GM06990 (cell line): Measurements from ENCODE around the gene TEX11.

Experiments used
- DNase-seq: peaks from one replicate; pipeline ENCODE4 v3.0.0-alpha.2; 2011; ENCODE audit not compliant: insufficient read length; ENCODE audit errors: extremely low read depth
- H3K27me3 ChIP-seq: replicated peaks from 2 replicates; pipeline ENCODE4 v1.6.0; 2011; ENCODE audit warnings: low read length; ENCODE audit not compliant: control insufficient read depth, insufficient read depth
- H3K36me3 ChIP-seq: 2 replicates; pipeline ENCODE4 v1.5.1; 2011; ENCODE audit warnings: low read length; ENCODE audit not compliant: control insufficient read depth, insufficient read depth
- H3K4me3 ChIP-seq: replicated peaks from 2 replicates; pipeline ENCODE4 v1.5.1; 2011; ENCODE audit warnings: low read depth, mild to moderate bottlenecking, control low read depth, low read length
- TF ChIP-seq, protein P1 (sequence below): IDR thresholded peaks from 2 replicates; pipeline ENCODE4 v1.5.1; 2011; ENCODE audit warnings: low read length, control low read depth, mild to moderate bottlenecking, inconsistent platforms; ENCODE audit not compliant: insufficient read depth, poor library complexity, severe bottlenecking

Gene TEX11

DNA sequence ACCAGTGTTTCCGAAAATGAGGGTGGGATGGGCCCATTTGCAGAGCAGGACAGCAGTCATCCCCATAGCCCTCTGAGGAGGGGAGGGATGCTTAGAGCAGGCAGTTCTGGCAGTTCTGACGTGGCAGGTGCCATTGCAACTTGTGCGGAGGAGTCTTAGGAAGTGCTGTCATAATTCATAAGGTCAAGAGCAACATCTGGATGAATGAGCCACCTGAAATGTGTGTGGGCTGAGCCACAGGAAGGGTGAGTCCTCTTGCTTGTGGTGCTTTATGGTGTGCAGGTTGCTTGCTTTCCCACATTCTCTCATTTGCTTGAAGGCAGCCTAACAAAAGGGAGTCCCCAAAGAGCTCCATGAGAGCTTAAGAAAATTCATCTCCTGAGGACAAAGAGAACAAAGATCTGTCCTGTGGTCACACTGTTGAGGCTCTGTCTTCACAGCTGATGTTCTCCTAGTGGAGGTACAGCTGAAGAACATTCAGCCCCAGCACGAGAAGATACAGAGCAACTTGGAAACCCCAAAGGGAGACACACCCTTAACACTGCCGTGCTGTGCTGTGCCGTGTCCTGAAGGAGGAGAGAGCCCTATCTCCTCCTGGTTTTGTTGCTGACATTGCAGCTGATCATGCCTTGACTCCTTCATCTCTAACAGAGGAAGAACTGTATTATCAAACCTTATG lies 403.6 kb downstream of the TEX11 start:
- TF ChIP-seq, protein P1, sequence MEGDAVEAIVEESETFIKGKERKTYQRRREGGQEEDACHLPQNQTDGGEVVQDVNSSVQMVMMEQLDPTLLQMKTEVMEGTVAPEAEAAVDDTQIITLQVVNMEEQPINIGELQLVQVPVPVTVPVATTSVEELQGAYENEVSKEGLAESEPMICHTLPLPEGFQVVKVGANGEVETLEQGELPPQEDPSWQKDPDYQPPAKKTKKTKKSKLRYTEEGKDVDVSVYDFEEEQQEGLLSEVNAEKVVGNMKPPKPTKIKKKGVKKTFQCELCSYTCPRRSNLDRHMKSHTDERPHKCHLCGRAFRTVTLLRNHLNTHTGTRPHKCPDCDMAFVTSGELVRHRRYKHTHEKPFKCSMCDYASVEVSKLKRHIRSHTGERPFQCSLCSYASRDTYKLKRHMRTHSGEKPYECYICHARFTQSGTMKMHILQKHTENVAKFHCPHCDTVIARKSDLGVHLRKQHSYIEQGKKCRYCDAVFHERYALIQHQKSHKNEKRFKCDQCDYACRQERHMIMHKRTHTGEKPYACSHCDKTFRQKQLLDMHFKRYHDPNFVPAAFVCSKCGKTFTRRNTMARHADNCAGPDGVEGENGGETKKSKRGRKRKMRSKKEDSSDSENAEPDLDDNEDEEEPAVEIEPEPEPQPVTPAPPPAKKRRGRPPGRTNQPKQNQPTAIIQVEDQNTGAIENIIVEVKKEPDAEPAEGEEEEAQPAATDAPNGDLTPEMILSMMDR, result no peak
- Histone ChIP-seq H3K36me3 (no peaks in the 10 kb centered on the region), H3K4me3 (no peak overlapping the region), H3K27me3 (no peaks in the 10 kb centered on the region)
- no peak for DNase-seq

DNA sequence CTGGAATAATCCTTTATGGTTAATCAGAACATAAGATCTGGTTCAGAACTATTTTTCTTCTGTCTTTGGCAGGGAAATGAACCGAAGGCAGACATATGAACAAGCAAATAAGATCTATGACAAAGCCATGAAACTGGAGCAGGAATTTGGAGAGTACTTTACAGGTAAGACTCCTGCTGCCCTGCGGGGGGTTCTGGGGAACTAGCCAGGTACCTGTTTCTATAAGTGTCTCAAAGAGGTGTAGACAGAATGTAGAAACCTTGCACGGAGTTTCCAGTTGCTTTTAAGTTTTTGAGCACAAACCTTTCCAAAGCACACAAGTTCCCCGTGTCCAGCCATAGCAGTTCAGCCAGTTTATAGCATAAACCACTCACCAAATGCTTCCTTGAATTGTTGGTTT lies 407.7 kb downstream of the TEX11 start:
- no peak overlapping the region for H3K4me3 ChIP-seq
- no peaks in the 10 kb centered on the region for H3K27me3 ChIP-seq
- H3K36me3 ChIP-seq, result no peaks in the 10 kb centered on the region
- TF ChIP-seq, protein P1, result no peak
- no peak for DNase-seq

DNA sequence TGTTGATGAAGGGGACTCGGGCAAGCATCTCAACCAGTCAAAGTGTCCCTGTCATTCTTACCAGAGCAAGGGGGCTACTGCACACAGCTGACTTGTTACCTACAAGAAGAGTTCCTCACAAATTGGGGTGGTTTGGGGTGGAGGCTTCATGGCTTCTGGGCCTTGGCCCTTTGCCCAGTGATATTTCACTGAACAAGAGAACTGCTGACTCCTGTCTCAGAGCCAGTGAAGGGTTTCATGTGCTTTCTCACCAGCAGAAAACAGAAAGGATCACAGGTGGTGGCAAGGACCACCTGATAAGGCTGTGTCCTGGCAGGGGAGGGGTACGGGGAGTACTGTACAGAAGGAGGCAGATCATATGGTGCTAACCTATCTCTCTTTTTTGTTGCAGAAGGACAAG lies 410.4 kb downstream of the TEX11 start:
- H3K4me3 ChIP-seq, result no peak overlapping the region
- no peaks in the 10 kb centered on the region for H3K36me3 ChIP-seq

DNA sequence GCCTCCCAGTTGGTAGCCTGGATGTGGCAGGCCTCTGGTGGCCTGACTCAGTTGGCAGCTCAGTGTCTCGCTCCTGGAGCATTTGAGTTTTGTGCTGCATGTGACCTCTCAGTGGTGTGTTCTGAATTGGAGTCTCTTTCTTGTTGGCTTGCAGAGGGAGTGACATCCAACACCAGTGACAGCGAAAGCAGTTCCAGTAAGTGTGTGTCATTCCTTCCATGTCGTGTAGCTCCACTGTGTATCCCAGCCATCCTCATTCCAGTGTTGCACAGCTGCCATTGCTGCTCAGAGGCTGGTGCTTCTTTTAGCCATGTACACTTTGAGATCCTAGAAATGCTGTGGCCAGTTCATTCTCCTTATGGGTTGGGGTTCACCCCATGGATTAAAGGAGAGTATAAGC lies 411.5 kb downstream of the TEX11 start:
- H3K36me3 ChIP-seq, result no peaks in the 10 kb centered on the region
- H3K4me3 ChIP-seq, result no peak overlapping the region
- TF ChIP-seq, protein P1, result no peak
- no peaks in the 10 kb centered on the region for H3K27me3 ChIP-seq
- no peak for DNase-seq

More for the DNA sequence above, 410.4 kb downstream of the TEX11 start:
- DNase-seq, result no peak
- TF ChIP-seq, protein P1, result no peak
- H3K27me3 ChIP-seq, result no peaks in the 10 kb centered on the region

DNA sequence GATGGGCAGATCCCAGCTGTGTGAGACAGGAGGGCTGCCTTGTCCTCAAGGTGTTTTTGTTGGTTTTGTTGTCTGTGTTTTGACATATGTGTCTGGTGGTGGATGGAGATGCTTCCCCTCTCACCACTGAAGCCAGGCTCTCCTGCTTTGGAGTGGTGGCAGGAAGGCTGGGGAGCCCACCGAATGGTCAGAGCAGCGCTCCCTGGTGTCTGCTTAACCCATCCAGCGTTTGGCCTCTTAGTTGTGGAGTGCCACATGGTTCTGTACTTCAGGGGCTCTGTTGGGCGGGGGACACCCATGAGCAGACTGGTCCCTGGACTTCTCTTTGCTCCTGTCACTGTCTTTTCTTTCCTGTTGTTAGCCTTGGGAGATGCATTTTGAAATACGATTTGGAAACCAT lies 412.0 kb downstream of the TEX11 start:
- H3K4me3 ChIP-seq, result no peak overlapping the region
- no peaks in the 10 kb centered on the region for H3K27me3 ChIP-seq
- TF ChIP-seq, protein P1, result no peak
- H3K36me3 ChIP-seq, result no peaks in the 10 kb centered on the region
- no peak for DNase-seq

DNA sequence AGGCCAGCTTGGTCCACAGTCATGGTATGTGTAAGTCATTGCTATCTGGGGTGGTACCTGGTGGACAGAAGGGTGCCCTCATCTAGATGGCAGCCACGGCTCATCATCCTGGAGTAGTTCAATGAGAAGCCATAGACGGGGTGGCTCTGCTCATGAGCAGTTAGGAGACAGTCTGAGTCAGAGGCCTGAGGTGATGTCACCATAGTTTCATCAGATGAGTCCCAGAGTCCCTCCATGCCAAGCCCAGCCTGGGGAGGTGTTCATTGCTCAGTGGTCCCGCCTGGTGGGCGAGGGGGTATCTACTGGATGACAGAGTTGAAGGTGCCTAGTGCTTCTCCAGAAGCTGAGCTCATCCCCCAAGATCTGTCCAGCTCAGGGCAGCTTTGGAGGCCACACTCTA lies 414.1 kb downstream of the TEX11 start:
- Histone ChIP-seq H3K36me3 (no peaks in the 10 kb centered on the region), H3K4me3 (no peak overlapping the region), H3K27me3 (no peaks in the 10 kb centered on the region)
- DNase-seq, result no peak
- TF ChIP-seq, protein P1, result no peak
